Pulmonary artery endothelial cell (primary cell): Measurements from ENCODE around the gene CCNL2. TPM values are rescaled to one million over a fixed set of nuclear protein-coding genes. Genes with fewer than 3 reads are reported as not detected.
"Not testable (repeated sequence)": the region's sequence is repeated elsewhere in the genome, so short reads cannot be mapped to it uniquely, and the experiment has no call there.

ENCODE experiments used
- DNase-seq: peaks from one replicate; pipeline ENCODE4 v3.0.0-alpha.2; 2011; ENCODE audit warnings: low read depth, low spot score
- total RNA-seq: library from RNA; depleted of rRNA; stranded (reverse); fragments of >200 nt; gene quantifications from 2 replicates; pipeline ENCODE4 v1.2.3, GENCODE V29; 2014

The CCNL2 gene
- total RNA-seq, 1 donor from 2014 or later: 105 TPM

- no peak for DNase-seq
Measured at GRCh38 chr1:1399872-1400575, 889 bp upstream of the CCNL2 start.

GRCh38 chr1:1398677-1399186, 403 bp downstream of the CCNL2 start:
- DNase-seq: no peak

- DNase-seq: no peak
Measured at GRCh38 chr1:1397839-1398523, 1.2 kb downstream of the CCNL2 start.

- DNase-seq: no peak
Measured at GRCh38 chr1:1395166-1395565, 4.0 kb downstream of the CCNL2 start.

GRCh38 chr1:1394116-1394515, 5.0 kb downstream of the CCNL2 start:
- DNase-seq: no peak

- DNase-seq: no peak
Measured at GRCh38 chr1:1393428-1393827, 5.7 kb downstream of the CCNL2 start.

- no peak for DNase-seq
Measured at GRCh38 chr1:1393014-1393413, 6.1 kb downstream of the CCNL2 start.

- DNase-seq: no peak
Measured at GRCh38 chr1:1391225-1391624, 7.9 kb downstream of the CCNL2 start.

- no peak for DNase-seq
Measured at GRCh38 chr1:1390675-1391074, 8.5 kb downstream of the CCNL2 start.

- no peak for DNase-seq
Measured at GRCh38 chr1:1388078-1388472, 11.1 kb downstream of the CCNL2 start.

GRCh38 chr1:1387098-1388077, 11.7 kb downstream of the CCNL2 start:
- DNase-seq: no peak

GRCh38 chr1:1385931-1386330, 13.2 kb downstream of the CCNL2 start:
- DNase-seq: no peak

- DNase-seq: not testable (repeated sequence)
Measured at GRCh38 chr1:1385339-1385738, 13.8 kb downstream of the CCNL2 start.

- DNase-seq: no peak
Measured at GRCh38 chr1:1381294-1381693, 17.8 kb downstream of the CCNL2 start.

GRCh38 chr1:1380860-1381259, 18.3 kb downstream of the CCNL2 start:
- no peak for DNase-seq

GRCh38 chr1:1377540-1378205, 21.5 kb downstream of the CCNL2 start:
- no peak for DNase-seq

GRCh38 chr1:1376551-1377226, 22.4 kb downstream of the CCNL2 start:
- no peak for DNase-seq

- peak; percentile 99 for DNase-seq
Measured at GRCh38 chr1:1374929-1375662, 24.0 kb downstream of the CCNL2 start, which contains the start of gene AURKAIP1. Gene AURKAIP1 (minus strand): TSS chr1:1375207. CDS start chr1:1374756, 451 bp downstream.

- DNase-seq: no peak
Measured at GRCh38 chr1:1374589-1374928, 24.6 kb downstream of the CCNL2 start.
